Measurements from ENCODE around the gene SLC35A2.

DNA sequence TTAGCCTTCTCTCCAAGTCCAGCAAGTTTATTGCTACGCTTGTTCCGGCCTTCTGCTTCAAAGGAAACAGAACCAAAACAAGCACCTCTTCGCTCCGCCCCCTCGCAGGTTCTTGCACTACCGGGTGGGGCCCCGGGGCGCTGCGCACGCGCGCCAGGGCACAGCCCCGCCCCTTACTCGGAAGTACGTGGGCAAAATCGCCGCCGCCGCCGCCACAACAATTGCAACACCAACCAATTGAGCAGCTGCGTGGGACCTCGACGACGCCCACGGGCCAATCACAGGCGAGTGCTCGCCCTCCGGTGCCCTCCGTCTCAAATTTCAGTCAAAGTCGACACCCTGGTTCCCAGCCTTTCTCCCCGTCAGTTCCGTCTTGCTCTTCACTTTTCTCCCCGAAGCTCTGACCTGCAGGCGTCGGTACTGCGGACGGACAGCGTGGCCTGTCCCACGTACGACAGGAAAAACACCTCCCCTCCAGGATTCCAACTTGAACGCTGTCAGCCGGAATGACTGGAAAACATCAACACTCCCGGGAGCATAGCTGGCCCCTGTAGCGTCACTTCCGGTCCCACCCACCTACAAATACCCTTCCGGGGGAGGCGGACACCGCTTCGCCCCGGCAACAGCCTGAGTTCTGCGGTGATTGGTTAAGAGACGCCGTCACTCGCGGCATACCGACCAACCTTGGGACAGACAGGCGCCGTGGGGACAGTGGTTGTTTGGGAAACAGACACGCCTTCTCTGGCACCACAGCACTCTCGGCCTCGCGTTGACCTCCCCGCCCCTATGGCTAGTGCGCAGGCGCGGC lies 46.6 kb upstream of the SLC35A2 start:
- TF ChIP-seq, protein P1, sequence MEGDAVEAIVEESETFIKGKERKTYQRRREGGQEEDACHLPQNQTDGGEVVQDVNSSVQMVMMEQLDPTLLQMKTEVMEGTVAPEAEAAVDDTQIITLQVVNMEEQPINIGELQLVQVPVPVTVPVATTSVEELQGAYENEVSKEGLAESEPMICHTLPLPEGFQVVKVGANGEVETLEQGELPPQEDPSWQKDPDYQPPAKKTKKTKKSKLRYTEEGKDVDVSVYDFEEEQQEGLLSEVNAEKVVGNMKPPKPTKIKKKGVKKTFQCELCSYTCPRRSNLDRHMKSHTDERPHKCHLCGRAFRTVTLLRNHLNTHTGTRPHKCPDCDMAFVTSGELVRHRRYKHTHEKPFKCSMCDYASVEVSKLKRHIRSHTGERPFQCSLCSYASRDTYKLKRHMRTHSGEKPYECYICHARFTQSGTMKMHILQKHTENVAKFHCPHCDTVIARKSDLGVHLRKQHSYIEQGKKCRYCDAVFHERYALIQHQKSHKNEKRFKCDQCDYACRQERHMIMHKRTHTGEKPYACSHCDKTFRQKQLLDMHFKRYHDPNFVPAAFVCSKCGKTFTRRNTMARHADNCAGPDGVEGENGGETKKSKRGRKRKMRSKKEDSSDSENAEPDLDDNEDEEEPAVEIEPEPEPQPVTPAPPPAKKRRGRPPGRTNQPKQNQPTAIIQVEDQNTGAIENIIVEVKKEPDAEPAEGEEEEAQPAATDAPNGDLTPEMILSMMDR (IDR thresholded peaks at IDR 0.05) = peak in 1 of 4 experiments; percentile 11
- TF ChIP-seq POLR2A (IDR thresholded peaks at IDR 0.05) = peak; percentile 47
